ENCODE measurements around the gene KCTD1.

KCTD1 gene

DNA sequence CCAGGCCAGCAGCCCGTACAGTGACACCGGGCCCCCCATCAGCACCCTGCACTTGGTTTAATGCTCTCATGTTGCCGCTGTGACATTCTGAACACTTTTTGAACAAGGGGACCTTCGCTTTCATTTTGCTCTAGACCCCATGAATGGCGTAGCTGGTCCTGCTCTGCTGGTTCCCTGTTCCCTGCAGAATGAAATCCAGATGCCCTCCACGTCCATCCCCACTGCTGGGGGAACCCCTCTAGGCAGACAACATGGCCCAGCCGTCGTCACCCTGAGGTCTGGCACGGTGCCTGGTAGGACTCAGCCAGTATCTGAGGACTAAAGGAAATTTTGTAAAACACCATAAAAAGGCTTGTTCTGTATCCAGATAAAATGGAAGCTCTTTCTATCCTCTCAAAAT lies 128.6 kb downstream of the KCTD1 start:
- DNase-seq: no peak

DNA sequence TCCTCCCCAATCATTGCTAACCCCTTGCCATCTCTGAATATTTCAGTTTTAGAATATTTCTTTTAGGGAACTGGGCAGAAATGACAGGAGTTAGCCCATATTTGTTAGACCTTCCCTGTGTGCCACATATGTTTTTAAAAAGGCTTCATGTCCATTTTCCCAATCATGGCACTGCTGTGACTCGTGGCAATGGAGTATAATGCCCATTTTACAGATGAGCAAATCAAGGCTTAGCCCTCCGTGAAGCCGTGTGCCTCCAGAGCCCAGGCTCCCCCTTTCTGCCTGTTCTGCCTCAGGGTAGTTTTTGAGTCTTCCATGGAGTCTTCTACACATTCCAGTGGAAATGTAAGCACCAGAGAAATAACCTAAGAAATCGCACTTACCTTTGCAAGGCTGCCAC lies 130.1 kb downstream of the KCTD1 start:
- no peak for DNase-seq

DNA sequence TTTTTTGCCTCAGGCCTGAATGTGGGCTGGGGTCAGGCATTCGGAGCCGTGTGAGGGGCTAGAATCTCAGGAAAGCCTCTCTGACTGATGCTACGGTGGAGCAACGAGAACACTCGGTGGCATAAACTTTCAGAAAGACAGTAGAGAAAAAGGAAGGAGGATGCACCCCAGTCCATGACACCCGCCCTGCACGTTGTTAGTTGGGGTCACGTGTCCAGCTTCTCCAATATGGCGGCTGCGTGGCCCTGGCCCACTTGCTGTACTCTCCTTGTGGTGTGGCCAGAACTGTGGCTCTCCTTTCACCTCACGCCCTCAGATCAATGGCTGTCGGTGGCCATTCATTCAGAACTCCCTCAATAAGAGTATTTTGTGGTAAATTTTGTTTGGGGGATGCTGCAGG lies 131.2 kb downstream of the KCTD1 start:
- DNase-seq: no peak

DNA sequence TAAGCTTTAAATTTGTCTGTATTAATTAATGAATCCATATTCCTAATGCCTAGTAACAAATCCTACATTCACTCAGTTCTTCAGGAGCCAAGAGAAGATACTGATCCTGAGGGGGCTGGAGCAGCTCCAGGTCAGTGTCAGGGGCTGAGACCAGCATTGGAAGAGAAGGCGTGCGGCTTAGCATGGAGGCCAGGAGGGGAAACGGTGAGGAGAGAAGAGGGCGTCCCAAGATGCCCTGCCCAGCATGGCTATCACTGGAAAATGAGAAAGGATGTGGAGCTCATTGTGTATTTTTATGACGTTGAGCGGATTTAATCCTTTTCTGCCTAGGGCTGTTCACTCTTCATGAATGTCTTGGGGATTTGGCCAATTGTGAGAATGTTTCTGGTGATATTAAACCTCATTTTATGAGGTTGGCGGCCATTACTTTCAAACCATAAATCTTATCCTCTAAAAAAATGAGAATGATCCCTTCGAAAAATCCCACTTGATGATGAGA lies 131.7 kb downstream of the KCTD1 start:
- no peak for DNase-seq

DNA sequence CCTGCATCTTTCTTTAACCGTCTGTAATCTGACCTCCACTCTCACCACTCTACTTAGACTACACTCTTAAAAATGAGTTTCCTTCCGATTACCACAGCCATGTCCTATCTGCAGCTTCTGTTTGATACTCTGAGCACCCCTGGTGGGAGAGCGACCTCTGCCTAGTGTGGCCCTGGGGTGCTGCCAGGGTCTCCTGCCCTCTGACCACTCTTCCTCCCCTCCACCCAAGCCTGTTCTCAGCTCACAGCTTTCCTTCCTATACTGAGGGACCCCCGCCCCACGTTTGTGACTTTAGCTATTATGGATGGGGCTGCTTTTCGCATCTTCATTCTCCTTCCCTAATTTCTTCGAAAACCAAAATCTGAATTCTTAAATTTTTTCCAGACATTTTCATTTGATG lies 132.7 kb downstream of the KCTD1 start:
- no peak for DNase-seq

DNA sequence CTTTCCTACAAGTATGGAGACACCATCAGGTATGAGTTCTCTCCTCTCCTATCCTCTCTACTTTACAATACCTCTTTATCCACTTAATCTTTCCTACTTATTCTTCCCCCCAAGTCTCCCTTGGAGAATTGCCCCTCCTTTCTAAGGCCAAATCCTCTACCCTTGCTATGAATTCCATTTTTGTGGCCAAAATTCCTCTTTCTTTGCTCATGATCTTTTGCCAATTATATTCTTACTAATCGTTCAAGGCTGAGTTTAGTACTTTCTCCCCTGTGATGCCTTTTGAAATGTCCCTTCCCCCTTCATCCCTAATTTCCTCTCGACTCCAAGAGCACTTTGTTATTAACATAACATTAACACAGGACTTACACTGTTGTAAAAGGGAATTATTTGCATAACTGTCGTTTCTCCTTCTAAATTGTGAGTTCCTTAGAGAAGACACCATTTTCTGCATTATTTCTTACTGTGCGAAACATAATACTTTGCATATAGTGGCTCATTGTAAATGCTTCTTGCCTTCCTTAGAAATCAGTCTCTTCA lies 133.4 kb downstream of the KCTD1 start:
- no peak for DNase-seq

DNA sequence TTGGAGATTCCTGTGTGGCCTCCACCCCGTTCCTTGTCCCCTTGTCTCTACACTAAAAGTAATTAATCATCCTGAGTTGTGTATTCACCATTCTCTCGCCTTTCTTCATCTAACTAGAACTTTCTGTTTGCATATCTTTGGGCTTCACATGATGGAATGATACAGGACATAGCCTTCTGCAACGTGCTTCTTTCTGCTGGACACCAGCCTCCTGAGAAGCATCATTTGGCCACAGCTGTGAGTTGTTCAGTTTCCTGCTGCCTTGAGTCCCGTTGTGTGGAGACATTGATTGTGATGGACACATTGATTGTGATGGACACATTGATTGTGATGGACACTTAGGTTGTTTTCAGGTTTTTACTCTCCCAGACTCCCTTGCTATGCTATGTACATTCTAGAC lies 139.3 kb downstream of the KCTD1 start:
- no peak for DNase-seq

DNA sequence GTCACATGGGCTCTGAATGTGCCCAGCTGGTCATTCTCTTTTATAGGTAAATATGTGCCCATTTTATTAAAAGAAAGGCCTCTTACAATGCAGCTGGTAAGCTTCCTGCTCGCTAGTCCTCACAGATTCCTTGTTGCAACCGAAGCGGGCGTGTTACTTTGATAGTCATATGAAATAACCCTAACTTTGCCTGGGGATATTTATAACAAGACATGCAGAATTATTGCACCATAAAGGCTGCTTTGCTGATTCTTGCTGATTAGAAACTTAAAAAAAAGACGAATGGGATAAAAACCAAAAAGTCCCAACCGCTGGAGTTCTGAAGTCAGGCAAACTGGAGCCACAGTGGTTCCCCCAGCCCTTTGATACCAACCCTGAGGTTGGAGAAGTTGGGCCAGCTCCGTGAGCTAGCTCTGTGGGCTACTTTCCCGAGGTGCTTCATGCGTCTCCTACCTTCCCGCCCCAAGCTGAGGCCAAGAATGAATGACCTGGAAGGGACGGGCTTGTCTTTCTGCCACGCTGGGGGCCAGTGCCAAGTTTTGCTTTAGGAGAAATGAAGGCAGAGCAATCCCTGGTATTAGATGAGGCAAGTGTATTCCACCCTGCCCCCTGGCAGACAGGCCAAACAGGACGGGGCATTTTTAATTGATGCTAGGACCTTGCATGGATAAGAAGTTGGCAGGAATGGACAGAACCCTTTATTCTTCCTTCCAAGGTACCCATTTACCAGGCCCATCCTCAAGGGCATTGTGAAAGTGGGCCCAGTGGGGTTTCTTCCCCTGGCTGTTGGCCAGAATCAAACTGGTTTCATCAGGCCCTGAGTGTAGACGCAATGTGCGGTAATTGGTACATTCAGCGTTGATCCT lies 140.4 kb downstream of the KCTD1 start:
- no peak for DNase-seq

DNA sequence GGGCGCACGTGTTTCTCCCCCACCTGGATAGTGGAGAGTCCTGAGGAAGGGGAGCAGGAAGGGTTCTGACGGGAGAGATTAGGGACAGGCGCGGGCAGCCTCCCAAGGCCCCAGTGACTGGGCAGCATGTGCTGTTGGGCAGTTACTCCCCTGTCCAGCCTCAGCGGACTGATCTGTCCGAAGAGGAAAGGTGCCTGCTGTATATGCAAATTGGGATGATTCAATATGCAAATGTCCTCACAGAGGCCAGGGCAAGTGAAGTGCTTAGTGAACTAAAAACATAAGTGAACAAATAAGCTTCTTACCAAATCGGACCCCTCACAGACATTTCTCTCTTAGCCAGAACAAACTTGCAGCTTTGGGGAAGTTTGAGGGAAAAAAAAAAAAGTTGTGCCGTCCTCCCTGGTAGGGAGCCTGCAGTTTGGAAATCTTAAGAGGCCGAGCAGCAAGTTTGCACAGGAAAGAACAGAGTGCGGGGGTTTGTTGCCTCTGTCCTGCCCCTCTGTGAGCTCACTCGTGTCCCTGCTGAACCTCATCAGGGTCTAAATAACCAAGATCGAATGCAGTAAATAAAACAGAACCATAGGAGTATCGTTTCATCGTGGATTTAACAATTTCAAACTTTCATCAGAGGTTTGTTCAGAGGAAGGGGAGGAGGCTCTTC lies 141.4 kb downstream of the KCTD1 start:
- no peak for DNase-seq

DNA sequence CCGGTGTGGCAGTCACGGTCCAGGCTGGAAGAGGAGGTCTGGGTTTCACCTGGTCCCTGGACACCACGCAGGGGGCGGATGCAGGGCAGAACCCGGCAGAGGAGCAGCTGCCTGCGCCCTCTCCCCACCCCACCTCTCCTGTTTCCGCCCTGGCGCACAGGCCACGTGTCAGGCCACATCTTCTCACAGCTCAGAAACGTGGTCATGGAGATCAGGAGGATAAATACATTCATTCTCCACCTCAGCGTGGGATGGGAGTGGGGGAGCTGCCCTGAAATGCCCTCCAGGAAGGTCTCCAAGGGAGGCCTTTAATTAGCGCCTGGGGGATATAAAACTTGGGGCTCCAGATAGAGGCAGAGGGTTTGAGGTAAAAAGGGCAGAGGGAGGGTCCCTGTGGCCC lies 142.0 kb downstream of the KCTD1 start:
- DNase-seq: no peak

DNA sequence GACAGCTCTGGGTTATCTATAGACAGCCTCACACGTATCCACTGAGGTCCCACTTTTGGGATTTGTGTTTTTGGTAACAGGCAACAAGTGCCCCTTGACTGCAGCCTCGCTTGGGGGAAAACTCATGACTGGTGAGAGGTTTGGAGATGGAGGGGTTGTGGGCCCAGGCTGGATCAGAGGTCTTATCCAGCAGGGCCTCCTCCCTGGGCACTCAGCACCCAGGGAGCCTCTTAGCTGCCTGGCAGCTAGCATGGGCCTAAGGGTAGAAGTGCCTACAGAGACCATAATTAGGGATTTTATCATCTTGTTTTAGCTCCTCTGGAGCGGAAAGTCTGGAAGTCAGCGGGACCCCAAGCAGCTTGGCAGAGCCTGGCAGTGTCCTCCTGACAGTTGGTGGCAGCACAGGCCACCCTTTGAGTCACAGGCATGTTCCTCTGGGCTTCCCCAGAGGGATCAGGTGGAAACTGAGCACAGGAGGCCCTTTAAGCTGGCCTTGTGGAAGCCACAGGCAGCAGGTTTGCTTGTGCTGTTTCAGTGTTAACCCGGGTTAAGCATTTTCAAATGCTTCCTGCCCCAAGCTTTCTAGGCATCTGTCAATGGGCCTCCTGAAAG lies 143.1 kb downstream of the KCTD1 start:
- DNase-seq: no peak

Data from kidney glomerular epithelial cell (primary cell).